ENCODE data around the gene PFN1.
A peak's percentile ranks its signal among the peaks of the same experiment; 100 is the strongest.

Gene PFN1

DNA sequence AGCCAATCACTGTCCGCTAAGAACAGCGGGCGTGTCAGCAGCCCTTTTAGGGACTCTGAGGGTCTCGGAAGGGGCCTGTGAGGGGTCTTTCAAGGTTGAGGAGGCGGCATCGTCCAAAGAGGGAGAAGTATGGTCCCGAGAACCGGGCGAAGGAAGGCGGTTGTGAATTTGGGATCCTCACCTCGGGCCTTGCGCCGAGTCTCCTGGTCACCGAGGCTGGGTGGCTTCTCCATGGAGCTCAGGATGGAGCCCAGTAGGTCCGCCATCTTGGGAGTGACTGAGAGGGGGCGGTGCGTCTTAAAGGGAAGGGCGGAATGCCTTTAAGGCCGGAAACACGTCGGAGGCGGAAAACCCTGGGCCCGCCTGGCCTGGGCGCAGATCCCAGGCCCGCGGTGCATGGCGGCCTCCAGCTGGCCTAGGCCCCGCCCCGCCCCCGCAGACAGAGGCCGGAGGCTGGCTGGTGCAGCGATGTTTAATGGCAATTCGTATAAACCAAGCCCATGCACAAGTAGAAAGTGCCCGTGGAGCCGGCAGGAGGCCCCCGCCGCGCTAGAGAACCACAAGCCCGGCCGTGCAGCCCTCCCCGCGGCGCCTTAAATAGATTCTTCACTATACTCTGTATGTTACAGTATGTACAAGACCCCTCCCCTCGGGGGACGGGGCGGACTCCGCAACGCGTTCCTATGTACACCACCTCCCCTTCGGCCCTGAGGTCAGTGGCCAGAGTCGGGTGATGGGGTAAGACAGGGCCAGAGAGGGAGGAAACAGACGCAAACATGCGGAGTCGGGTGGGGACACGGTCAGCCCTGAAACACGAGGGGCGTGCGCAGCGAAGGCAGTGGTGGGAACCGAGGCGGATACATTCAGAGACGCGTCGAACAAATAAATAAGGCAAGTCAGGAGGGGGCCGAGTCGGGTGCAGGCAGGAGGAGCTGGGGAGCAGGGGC is 19.5 kb upstream of the PFN1 start, which contains the start of gene SPAG7:
Gene SPAG7, minus strand, starts transcription at position 279 of the 947 bp plus-strand sequence. Its CDS starts 13 bp downstream, at position 266.
- peak; percentile 82 to 86 for DNase-seq (ENCODE audit: low read depth in 2 of 2, low spot score in 1 of 2)

GRCh38 chr17:4966844-4967538 is 18.7 kb upstream of the PFN1 start:
- peak; percentile 69 to 90 for DNase-seq (ENCODE audit: low read depth in 2 of 2, low spot score in 1 of 2)

DNA sequence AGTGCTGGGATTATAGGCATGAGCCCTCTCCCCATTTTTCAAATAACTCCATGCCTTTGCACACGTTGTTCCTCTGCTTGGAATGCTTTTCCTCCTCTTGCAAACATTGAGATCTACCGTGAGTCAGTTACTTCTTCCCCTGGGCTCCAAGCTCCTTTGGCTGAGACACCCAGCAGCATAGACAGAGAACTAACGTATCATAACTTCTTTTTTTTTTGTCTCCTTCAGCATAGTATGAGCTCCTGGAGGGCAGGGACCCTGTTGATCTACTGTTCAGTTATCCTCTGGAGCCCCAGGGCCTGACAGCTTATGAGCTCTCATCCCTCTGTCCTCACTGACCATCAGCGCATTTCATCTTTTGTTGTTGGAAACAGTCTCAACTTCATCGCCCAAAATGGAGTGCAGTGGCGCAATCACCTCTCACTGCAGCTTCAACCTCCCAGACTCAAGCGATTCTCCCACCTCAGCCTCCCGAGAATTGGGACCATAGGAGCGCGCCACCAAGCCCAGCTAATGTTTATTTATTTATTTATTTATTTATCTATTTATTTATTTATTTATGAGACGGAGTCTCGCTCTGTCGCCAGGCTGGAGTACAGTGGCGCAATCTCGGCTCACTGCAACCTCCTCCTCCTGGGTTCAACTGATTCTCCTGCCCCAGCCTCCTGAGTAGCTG is 17.1 kb upstream of the PFN1 start:
- DNase-seq (ENCODE audit: low read depth in 2 of 2, low spot score in 1 of 2): no peak

DNA sequence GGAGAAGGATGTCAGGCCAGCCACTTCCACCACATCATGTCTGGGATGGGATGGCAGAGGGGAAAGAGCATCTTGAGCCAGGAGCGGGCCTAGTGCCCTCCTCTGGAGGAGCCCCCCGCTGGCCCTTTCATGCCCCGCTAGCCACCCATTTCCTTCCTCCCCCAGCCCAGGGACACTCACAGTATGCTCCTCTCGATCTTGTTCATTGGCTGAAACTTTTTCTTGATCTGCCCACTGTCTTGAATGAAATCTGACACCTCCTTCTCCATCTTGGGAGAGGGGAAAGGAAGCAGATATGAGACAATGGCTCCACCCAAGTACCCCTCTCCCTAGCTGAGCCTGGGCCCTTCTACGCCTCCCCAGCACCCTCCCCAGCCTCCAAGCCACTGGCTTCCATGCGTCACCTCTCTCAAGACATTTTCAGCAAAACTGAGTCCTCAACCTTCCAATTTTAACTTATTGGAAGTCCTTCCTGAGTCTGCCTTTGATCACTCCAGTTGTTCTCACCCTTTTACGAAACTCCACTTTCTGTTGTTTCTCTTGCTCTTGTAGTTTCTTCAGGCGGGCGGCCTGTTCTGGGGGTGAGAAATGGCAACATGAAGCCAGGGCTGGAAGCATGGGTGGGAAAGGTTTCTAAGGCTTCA is 12.1 kb upstream of the PFN1 start:
- no peak for DNase-seq (ENCODE audit: low read depth in 2 of 2, low spot score in 1 of 2)

GRCh38 chr17:4959261-4959965 is 11.1 kb upstream of the PFN1 start:
- no peak for DNase-seq (ENCODE audit: low read depth in 2 of 2, low spot score in 1 of 2)

DNA sequence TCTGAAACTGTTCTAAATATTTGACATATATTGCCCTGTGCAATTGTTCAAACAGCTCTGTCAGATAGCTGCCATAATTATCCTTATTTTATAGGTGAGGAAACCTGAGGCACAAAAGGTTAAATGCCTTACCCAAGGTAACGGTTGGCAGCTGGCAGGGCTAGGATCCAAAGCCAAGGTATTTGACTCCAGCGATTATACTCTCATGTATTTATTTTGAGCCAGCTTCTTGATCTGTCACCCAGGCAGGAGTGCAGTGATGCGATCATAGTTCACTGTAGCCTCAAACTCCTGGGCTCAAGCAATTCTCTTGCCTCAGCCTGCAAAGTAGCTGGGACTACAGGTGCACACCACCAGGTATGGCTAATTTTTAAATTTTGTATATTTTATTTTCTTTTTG is 9.8 kb upstream of the PFN1 start:
- no peak for DNase-seq (ENCODE audit: low read depth in 2 of 2, low spot score in 1 of 2)

DNA sequence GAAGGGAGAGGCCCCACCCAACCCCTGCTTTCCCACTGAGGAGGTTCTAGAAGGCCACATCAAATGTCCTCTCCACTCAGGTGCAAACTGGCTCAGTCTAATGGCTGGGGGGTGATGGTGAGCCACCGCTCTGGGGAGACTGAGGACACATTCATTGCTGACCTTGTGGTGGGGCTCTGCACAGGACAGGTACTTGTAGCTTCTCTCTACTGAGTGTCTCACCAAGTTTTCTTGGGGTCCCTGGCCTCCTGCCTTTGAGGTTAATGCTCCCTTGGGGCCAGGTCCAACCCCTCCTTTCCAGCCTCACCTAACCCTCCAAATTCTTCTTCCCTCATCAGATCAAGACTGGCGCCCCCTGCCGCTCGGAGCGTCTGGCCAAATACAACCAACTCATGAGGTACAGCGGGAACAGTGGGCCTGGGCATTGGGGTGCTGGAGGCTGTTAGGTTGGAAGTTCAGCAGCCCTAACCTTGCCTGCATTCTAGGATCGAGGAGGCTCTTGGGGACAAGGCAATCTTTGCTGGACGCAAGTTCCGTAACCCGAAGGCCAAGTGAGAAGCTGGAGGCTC is 8.2 kb upstream of the PFN1 start:
- no peak for DNase-seq (ENCODE audit: low read depth in 2 of 2, low spot score in 1 of 2)

GRCh38 chr17:4955091-4955490 is 6.8 kb upstream of the PFN1 start:
- DNase-seq (ENCODE audit: low read depth in 2 of 2, low spot score in 1 of 2): no peak

DNA sequence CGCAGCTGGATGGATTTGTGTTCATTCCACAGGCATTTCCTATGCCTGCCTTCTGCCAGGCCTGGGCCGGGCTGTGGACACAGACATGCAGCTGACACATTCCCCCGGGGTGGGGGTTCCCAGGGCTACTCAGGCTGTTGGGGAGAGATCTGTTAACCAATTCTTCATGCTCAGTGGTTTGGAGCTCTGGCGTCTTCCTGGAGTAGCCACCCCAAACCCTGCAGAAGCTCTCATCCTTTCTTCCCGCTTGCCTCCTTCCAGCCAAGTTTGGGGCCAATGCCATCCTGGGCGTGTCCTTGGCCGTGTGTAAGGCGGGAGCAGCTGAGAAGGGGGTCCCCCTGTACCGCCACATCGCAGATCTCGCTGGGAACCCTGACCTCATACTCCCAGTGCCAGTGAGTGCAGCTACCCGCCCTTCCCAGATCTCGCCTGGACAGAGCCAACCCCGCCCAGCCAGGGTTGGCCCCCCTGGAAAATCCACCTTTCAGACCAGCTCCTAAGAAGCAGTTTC is 5.2 kb upstream of the PFN1 start:
- no peak for DNase-seq (ENCODE audit: low read depth in 2 of 2, low spot score in 1 of 2)

- DNase-seq (ENCODE audit: low read depth in 2 of 2, low spot score in 1 of 2): no peak
Measured at GRCh38 chr17:4951486-4951885, 3.2 kb upstream of the PFN1 start.

DNA sequence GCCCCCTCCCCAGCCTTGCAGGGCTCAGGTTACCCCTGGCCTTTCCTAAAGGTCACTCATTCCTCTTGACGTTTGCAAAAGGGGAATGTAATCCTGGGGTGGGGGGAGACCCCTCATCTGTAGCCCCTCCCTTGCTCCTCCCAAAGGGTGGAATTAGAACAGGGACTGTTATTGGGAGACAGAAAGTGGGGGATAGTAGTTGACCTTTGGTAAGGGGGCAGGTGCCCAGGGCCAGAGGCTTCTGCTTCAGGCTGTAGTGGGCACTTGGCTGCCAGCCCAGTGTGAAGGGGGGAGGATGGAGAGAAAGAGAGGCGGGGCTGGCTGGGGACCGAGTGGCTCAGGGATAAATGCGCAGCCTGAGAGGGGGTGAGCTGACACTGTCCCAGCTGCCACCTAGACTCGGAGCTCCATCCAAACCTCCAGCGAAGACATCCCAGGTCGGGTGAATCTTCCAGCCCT is 2.4 kb upstream of the PFN1 start, which contains the start of gene ENO3:
Gene ENO3, plus strand, starts transcription at position 374 of the 459 bp plus-strand sequence. CDS start 711 bp downstream, outside the sequence.
- no peak for DNase-seq (ENCODE audit: low read depth in 2 of 2, low spot score in 1 of 2)

GRCh38 chr17:4950075-4950745 is 1.9 kb upstream of the PFN1 start:
- DNase-seq (ENCODE audit: low read depth in 2 of 2, low spot score in 1 of 2): no peak

DNA sequence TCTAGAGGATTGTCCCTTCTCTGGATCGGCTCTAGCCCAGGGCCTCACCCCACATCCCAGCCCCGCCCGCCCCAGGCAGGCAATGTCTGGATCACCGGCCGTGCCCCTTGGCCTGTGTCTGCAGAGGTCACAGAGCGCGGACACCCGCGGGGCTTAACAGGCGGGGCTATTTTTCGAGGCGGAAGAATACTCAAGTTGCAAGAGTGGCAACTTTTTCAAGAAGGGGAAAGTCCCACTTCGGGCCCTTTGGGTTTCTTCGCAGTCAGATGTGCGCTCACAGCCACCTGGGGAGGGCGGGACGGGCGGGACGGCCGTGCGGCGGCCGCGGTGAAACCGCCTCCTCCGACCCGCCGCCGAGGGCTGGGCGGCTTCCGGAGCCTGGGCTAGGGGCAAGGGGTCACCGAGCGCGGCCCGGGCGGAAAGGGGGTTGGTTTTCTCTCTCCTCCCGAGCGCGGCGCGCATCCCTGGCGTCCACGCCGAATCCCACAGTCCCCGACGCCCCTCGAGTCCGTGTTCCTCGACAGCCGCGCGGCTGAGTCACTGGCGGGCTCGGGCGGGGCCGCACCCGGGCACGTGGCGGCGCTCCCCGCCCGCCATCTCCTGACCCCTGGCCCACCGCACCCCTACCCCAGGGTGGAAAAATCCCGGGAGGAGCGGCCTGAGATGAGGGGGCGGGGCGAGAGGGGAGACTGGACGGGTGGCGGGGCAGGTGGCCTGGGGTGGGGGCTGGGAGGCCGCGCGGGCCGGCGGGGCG is 1.2 kb upstream of the PFN1 start:
- DNase-seq (ENCODE audit: low read depth in 2 of 2, low spot score in 1 of 2): peak in 1 of 2 donors; percentile 61

GRCh38 chr17:4948931-4949320 is 596 bp upstream of the PFN1 start:
- DNase-seq (ENCODE audit: low read depth in 2 of 2, low spot score in 1 of 2): no peak

DNA sequence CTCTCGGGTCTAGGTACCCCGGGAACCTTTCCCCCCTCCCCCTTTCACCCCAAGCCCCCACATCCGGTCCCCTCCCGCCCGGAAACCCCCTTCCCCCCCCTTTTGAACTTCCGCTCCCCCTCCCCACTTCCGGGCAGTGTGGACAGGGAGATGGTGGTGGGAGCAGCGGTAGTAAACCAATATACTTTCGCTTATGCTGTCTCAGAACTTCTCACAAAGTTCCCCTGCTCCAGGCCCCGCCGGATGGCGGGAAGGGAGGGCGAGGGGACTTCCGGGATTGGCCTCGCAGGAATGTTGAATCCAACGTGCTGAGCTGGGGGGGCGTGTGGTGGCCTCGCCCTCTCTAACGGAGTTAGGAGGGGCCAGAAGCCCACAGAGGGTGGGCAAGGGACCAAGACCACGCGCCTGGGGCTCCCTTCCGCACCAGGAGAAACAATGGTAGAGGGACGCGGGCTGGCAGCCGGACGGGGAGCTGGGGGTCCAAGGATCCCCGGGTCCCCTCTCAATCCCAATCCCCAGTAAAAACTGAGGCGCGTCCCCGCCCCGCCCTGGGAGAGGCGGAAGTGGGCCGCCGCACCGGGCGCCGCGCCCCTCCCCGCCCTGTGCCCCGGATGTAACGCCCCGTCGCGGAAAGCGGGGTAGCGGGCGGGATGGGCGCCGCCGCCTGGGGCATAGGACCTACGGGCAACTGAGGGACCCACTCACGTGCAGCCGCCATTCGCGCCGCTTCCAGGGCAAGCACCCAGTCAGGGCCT is 742 bp downstream of the PFN1 start:
- DNase-seq (ENCODE audit: low read depth in 2 of 2, low spot score in 1 of 2): no peak

GRCh38 chr17:4947010-4947410 is 1.3 kb downstream of the PFN1 start:
- no peak for DNase-seq (ENCODE audit: low read depth in 2 of 2, low spot score in 1 of 2)

GRCh38 chr17:4946312-4946976 is 1.9 kb downstream of the PFN1 start:
- DNase-seq (ENCODE audit: low read depth in 2 of 2, low spot score in 1 of 2): no peak
